ENCODE results near the gene ACAA2. TPM values are rescaled to one million over a fixed set of nuclear protein-coding genes. Genes with fewer than 3 reads are reported as not detected.

ACAA2 gene
- total RNA-seq, 1 donor from 2014 or later = 109 TPM

- H3K4me1 Mint-ChIP-seq (ENCODE audit: low read depth, unreplicated experiment) = peaks cover 1% of the 10 kb centered on the region
- no peaks in the 10 kb centered on the region for H3K27me3 Mint-ChIP-seq (ENCODE audit: unreplicated experiment)
- peaks cover 11% of the 10 kb centered on the region for H3K36me3 Mint-ChIP-seq (ENCODE audit: unreplicated experiment)
- no peak overlapping the region for H3K4me3 Mint-ChIP-seq (ENCODE audit: unreplicated experiment)
- peaks cover 2% of the 10 kb centered on the region for H3K9me3 Mint-ChIP-seq (ENCODE audit: unreplicated experiment)
- no peak for DNase-seq
- no peak for TF ChIP-seq CTCF (IDR thresholded peaks at IDR 0.05; ENCODE audit: partially characterized antibody, unreplicated experiment)
- no peak overlapping the region for H3K27ac Mint-ChIP-seq (ENCODE audit: unreplicated experiment)
Observed at GRCh38 chr18:49745045-49746014, 68.0 kb downstream of the ACAA2 start.

DNA sequence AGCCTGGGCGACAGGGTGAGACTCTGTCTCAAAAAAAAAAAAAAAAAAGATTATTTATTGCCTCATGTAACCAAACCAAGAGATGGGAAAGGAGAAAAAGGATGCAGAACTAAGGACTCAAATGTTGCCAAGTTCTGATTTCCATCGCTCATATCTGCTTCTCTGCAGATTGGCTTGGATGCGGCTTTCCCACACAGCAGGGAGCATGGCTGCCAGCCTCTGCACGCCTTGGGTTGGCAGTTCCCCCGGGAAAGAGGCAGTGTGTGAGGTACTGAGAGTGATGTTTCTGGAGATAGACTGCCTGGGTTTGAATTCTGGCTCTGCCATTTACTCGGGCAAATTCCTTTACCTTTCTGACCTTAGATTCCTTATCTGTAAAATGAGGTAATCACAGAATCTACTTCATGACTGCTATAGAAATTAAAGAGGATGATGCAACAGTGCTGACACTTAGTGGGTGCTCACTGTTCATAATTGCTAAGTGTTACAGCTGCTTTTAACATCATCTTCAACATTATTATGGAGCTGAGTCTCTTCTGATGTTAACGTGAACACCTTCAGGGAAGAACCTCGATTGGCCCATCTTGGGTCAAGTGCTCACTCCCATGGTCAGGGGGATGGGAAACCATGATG, 68.8 kb downstream of the ACAA2 start:
- TF ChIP-seq CTCF (IDR thresholded peaks at IDR 0.05; ENCODE audit: partially characterized antibody, unreplicated experiment) = no peak
- H3K36me3 Mint-ChIP-seq (ENCODE audit: unreplicated experiment) = peaks cover 11% of the 10 kb centered on the region
- peaks cover 2% of the 10 kb centered on the region for H3K9me3 Mint-ChIP-seq (ENCODE audit: unreplicated experiment)
- no peak for DNase-seq
- peaks cover 1% of the 10 kb centered on the region for H3K4me1 Mint-ChIP-seq (ENCODE audit: low read depth, unreplicated experiment)
- no peak overlapping the region for H3K27ac Mint-ChIP-seq (ENCODE audit: unreplicated experiment)
- no peak overlapping the region for H3K4me3 Mint-ChIP-seq (ENCODE audit: unreplicated experiment)
- no peaks in the 10 kb centered on the region for H3K27me3 Mint-ChIP-seq (ENCODE audit: unreplicated experiment)

DNA sequence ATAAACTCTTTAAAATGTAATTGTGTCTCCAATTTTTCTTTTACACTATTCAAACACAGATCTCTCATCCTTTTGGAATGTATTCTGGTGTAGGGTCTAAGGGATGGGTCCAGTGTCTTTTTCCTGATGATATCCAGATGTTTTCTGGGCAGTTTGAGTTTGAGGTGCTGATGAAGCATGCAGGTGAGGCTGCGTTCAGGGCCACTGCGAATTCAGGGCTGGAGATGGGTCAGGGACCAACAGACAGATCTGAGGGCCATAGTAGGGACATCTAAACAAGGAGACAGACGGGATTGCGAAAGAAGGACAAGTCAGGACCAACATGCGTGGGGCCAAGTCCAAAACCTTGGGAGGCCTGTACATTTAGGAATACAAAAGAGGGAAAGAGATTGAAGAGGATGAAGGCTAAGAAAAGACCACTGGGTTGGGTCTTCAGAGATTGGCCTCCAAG, 70.2 kb downstream of the ACAA2 start:
- no peak for DNase-seq
- H3K4me1 Mint-ChIP-seq (ENCODE audit: low read depth, unreplicated experiment) = peaks cover 1% of the 10 kb centered on the region
- H3K4me3 Mint-ChIP-seq (ENCODE audit: unreplicated experiment) = no peak overlapping the region
- H3K27ac Mint-ChIP-seq (ENCODE audit: unreplicated experiment) = no peak overlapping the region
- TF ChIP-seq CTCF (IDR thresholded peaks at IDR 0.05; ENCODE audit: partially characterized antibody, unreplicated experiment) = no peak
- H3K27me3 Mint-ChIP-seq (ENCODE audit: unreplicated experiment) = no peaks in the 10 kb centered on the region
- H3K9me3 Mint-ChIP-seq (ENCODE audit: unreplicated experiment) = peaks cover 2% of the 10 kb centered on the region
- peaks cover 11% of the 10 kb centered on the region for H3K36me3 Mint-ChIP-seq (ENCODE audit: unreplicated experiment)

DNA sequence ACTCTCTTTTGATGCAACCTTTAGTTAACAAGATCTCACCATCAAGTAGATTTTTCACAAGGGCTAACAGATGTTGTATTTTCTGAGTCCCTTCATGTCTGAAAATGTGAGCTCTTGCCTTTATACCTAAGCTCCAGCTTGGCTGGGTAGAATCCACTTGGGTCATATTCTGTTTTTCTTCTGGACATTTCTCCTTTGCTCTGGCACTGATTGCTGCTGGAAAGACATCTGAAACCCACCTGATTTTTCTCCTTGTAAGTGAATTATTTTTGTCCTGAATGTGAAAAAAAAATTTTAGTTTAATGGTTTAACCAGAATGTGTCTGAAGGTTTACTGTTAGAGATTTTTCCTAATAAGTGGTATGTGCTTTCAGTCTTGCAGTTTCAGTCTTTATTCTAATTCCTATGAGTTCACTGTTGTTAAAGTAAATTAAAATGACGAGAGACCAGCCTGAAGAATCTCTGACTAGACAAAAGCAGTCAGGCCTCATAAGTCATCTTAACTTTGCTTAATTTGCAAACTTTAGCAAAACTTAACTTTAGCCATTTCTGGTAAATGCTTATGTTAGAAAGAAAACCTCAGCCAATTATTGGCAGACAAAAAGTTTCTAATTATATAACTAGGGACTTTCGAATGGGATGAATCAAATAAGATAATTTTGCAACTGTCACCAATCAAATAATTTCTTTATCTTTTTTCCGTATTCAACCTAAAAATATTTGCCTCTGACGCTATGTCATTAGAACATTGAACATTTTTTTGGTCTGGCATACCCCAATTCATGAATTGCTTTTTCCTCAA, 70.8 kb downstream of the ACAA2 start:
- peaks cover 1% of the 10 kb centered on the region for H3K4me1 Mint-ChIP-seq (ENCODE audit: low read depth, unreplicated experiment)
- no peaks in the 10 kb centered on the region for H3K27me3 Mint-ChIP-seq (ENCODE audit: unreplicated experiment)
- H3K4me3 Mint-ChIP-seq (ENCODE audit: unreplicated experiment) = no peak overlapping the region
- no peak for TF ChIP-seq CTCF (IDR thresholded peaks at IDR 0.05; ENCODE audit: partially characterized antibody, unreplicated experiment)
- peaks cover 2% of the 10 kb centered on the region for H3K9me3 Mint-ChIP-seq (ENCODE audit: unreplicated experiment)
- peaks cover 11% of the 10 kb centered on the region for H3K36me3 Mint-ChIP-seq (ENCODE audit: unreplicated experiment)
- no peak for DNase-seq
- H3K27ac Mint-ChIP-seq (ENCODE audit: unreplicated experiment) = no peak overlapping the region

All from glutamatergic neuron (in vitro differentiated cells).